GM21619 (cell line): ENCODE measurements around the gene TBX21.
"Not testable (repeated sequence)": the region's sequence is repeated elsewhere in the genome, so short reads cannot be mapped to it uniquely, and the experiment has no call there.

Experiments used
- ATAC-seq: cut with Tn5 transposase; IDR thresholded peaks from one replicate; pipeline ENCODE4 v1.9.1; 2021; ENCODE audit not compliant: unreplicated experiment

Gene TBX21

DNA sequence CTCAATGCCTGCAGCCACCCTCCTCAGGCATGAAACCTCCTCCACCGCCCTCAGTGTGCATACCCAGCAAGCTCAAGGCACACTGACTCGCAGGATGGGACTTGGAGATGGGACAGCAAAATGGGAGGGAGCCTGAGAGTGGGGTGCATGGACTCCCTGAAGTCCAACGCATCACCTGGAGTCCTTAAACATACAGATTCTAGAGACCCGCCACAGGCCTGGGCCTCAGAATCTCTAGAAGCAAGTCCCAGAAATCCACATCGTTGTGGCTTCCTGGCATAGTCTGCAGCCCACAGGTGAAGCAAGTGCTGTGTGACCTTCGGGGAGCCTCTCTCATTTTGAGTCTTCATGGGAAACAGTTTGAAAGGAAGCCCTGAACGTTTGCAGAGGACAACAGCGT is 3.6 kb upstream of the TBX21 start:
- no peak for ATAC-seq

GRCh38 chr17:47730681-47731080 is 2.4 kb upstream of the TBX21 start:
- no peak for ATAC-seq

GRCh38 chr17:47731396-47731795 is 1.6 kb upstream of the TBX21 start:
- ATAC-seq, result no peak

DNA sequence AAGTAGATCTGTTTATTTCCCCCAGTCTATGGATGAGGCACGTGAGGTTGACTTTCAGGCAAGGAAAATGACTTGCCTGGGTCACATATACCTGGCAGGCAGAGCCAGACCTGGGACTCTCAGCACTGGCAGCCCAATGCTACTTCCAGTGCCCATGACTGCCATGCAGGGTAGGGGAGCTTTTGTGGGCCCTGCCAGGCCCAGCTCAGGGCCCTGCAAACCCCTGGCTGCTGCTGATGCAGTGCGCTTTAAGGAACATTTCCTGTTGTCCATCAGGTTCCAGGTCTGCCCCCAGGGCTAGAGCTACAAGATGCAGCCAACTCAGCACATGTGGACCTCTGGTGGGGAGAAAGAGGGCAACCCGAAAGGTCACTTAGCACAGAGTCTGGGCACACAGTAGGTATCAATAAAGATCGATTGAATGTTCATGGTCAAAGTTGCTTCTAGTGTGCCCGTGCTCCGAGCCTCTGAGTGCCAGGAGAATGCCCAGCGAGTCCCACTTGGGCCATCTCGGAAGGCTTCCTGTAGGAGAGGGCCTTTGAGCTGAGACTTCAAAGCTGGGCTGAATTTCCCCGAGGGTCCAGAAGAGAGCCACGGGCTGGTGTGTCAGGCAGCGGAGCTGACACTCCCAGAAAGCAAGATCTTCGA is 513 bp upstream of the TBX21 start:
- ATAC-seq, result no peak

DNA sequence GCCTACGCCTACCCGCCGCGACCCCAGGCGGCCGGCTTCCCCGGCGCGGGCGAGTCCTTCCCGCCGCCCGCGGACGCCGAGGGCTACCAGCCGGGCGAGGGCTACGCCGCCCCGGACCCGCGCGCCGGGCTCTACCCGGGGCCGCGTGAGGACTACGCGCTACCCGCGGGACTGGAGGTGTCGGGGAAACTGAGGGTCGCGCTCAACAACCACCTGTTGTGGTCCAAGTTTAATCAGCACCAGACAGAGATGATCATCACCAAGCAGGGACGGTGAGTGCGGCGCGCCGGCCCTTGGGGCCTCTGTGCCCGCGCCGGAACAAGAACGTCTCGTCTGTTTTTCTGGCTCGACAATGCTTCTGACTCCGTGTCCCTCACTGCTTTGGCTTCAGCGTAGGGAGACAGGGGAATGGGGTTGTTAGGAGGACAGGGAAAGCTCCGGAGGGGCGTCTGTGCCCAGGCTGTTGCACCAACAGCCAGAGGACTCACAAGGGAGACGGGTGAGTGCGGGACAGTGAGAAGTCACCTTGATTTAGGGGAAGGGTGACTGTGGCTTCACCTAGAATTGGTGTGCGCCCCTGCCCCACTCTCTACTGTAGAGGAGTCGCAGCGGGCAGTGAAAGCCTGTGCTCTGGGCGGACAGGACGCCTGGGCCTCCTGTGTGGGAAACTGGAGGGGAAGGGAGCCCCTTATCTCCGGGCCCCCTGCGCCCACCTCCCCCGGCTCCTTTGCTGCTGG is 806 bp downstream of the TBX21 start:
- ATAC-seq, result peak; percentile 8

GRCh38 chr17:47735139-47735464 is 2.1 kb downstream of the TBX21 start:
- ATAC-seq, result no peak

- peak; percentile 38 for ATAC-seq
These were observed 2.5 kb downstream of the TBX21 start for GRCh38 chr17:47735536-47736011.

DNA sequence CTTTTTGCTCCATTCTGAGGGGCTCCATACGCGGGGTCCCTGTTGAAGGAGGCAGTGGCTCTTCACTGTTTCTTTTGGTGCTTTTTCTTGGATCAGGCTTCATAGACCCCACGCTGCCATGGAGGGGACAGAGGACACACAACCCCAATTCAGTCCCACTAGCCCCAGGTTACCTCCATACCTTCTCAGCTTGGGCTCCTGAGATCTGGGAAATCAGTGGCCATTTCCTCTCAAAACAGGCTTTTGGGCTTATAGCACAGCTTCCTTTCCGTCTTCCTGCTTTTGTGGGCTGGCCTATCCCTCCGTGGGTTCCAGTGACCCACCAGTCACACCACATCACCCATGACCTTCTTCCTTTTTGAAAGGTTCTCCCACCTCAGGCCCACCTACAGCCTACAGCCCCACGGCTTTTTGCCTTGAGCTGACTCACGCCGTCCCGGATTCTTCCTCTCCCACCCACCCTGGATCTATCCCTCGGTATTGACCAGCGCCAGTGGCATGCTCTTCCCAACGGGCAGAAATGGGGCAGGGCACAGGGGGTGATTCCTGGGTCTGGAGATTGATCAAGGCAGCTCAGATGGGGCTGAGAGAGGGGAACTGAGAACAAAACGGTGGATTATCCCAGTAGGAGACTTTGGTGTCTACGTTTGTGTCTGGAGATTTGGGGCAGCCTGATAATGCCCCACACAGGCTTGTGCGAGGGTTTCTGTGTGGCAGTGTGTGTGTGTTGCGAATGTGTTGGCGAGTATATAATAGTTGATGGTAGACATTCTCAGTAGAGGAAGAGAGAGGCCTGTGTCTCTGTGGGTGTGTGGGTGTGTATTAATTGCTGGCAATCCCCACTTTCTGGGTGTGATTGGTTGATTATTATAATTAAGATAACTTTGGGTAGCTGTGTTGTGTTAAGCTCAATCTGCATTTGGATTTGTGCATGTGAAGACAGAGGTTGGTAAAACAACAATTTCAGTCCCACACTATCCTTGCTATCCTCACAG is 3.8 kb downstream of the TBX21 start:
- ATAC-seq, result no peak

DNA sequence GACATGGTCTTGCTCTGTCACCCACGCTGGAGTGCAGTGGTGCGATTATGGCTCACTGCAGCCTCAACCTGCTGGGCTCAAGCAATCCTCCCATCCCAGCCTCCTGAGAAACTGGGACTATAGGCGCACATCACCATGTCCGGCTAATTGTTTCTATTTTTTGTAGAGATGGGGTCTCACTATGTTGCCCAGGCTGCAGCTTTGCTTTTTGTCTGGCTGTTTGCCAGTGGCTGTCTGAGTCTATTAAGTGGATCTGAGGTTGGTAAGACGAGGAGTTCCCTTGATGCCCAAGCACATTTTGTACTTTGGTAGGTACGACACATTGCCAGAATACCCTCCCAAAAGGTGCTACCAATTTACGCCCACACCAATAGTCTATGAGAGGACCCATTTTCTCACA is 5.1 kb downstream of the TBX21 start:
- ATAC-seq, result no peak

GRCh38 chr17:47739150-47739549 is 6.1 kb downstream of the TBX21 start:
- no peak for ATAC-seq

DNA sequence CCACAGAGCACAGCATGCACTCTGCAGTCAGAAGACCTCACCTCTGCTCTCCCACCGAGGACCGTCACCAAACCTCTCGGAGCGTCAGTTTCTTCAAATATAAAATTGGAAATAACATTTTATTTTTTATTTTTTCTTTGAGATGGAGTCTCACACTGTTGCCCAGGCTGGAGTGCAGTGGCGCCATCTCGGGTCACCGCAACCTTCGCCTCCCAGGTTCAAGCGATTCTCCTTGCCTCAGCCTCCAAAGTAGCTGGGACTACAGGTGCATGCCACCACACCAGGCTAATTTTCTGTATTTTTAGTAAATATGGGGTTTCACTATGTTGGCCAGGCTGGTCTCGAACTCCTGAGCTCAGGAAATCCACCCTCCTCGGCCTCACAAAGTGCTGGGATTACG is 6.9 kb downstream of the TBX21 start:
- ATAC-seq, result not testable (repeated sequence)

DNA sequence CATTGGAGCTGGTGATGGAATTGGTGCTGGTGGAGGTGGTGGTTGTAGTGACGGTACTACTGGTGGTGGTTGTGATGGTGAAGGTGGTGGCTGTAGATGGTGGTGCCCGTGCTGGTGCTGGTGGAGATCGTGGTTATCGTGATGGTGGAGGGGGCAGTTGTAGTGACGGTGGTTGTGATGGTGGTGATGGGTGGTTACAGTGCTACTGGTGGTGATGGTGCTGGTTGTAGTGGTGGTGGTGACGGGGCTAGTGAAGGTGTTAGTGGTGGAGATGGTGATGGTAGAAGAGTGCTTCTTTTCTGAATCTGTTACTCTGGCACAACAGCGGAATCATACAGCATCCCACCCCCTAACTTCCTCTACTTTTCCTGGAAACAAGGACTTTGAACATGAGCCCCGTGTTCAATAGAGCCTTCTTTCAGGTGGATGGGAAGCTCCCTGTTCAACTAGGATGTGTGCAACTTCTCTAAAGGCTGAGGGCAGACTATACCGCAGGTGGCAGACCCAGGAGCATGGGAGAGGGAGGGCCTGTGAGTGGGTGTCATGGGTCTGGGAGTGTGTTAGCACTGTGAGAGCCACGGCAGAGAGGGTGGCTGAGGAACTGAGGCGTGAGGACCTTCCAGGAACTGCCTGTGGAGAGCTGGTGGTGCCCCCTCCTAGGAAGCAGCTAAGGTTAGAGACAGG is 8.2 kb downstream of the TBX21 start:
- no peak for ATAC-seq

DNA sequence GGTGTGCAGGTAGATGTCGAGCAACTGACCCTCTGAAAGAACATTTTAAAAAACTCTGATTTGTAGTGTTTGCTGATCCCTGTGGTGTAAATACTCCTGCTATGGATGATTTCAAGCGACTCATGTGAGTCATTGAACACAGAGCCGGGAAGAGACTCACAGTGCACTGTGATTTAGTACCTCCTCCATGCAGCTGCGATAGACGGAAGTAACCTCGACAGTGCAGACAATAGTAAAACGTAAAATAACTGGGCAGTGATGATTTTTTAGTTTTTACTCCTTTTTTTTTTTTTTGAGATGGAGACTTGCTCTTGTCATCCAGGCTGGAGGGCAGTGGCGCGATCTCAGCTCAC is 8.7 kb downstream of the TBX21 start:
- no peak for ATAC-seq

- ATAC-seq, result no peak
These were observed 9.5 kb downstream of the TBX21 start for GRCh38 chr17:47742319-47743181.

GRCh38 chr17:47744168-47745036 is 11.4 kb downstream of the TBX21 start:
- no peak for ATAC-seq

GRCh38 chr17:47745037-47745380 is 12.0 kb downstream of the TBX21 start:
- ATAC-seq, result no peak

- no peak for ATAC-seq
These were observed 18.4 kb downstream of the TBX21 start for GRCh38 chr17:47751471-47751870.

- no peak for ATAC-seq
These were observed 24.4 kb downstream of the TBX21 start for GRCh38 chr17:47757386-47757785.

GRCh38 chr17:47760409-47761140 is 27.5 kb downstream of the TBX21 start:
- ATAC-seq, result no peak
